Uterus (tissue), 2 donors: ENCODE results near the gene GRIP1.

Source experiments
- CTCF ChIP-seq, 4 experiments: fragments of 200-600 bp in 2 of 4; fragments of 450-650 bp in 2 of 4; sonication (generic) in 2 of 4; IDR thresholded peaks; one replicate each; pipeline ENCODE4 v1.5.1; 2016 to 2019; ENCODE audit warnings: antibody characterized with exemption in 4 of 4, mild to moderate bottlenecking in 2 of 4, moderate library complexity in 1 of 4
- POLR2A ChIP-seq, 2 donors: fragments of 450-650 bp; IDR thresholded peaks; one replicate each; pipeline ENCODE4 v1.6.1; 2016; ENCODE audit warnings: antibody characterized with exemption in 2 of 2, mild to moderate bottlenecking in 1 of 2, moderate library complexity in 1 of 2

GRCh38 chr12:66617991-66618390 is 60.9 kb downstream of the GRIP1 start:
- no peak for TF ChIP-seq CTCF (IDR thresholded peaks at IDR 0.05)
- TF ChIP-seq POLR2A (IDR thresholded peaks at IDR 0.05), result no peak
